ENCODE measurements around the gene APBA2. TPM values are rescaled to one million over a fixed set of nuclear protein-coding genes. Genes with fewer than 3 reads are reported as not detected.

The APBA2 gene
- total RNA-seq, 2 experiments from 2014 or later = not detected

- Histone ChIP-seq H3K36me3 (ENCODE audit: insufficient read depth, low read length) (no peaks in the 10 kb centered on the region), H3K4me1 (ENCODE audit: insufficient read depth, low read length, poor library complexity, severe bottlenecking) (no peaks in the 10 kb centered on the region), H2AFZ (ENCODE audit: low read length) (no peak overlapping the region), H3K4me3 (ENCODE audit: low read depth, low read length, poor library complexity, severe bottlenecking) (no peak overlapping the region), H3K9me2 (ENCODE audit: insufficient read depth, low read length) (no peaks in the 10 kb centered on the region), H3K9me3 (ENCODE audit: low read length) (no peaks in the 10 kb centered on the region), H3K79me2 (ENCODE audit: insufficient read depth, low read depth, low read length) (no peaks in the 10 kb centered on the region), H3K27ac (ENCODE audit: low read depth, low read length, poor library complexity, severe bottlenecking) (no peak overlapping the region), H4K20me1 (ENCODE audit: insufficient read depth, low read length) (no peaks in the 10 kb centered on the region), H3K4me2 (ENCODE audit: low read length) (no peak overlapping the region)
- CTCF ChIA-PET (ENCODE audit: unreplicated experiment) = no interaction called here
- TF ChIP-seq EZH2phosphoT487 (IDR thresholded peaks at IDR 0.05; ENCODE audit: borderline replicate concordance, low read depth, low read length) = no peak
- TF ChIP-seq, protein P1, sequence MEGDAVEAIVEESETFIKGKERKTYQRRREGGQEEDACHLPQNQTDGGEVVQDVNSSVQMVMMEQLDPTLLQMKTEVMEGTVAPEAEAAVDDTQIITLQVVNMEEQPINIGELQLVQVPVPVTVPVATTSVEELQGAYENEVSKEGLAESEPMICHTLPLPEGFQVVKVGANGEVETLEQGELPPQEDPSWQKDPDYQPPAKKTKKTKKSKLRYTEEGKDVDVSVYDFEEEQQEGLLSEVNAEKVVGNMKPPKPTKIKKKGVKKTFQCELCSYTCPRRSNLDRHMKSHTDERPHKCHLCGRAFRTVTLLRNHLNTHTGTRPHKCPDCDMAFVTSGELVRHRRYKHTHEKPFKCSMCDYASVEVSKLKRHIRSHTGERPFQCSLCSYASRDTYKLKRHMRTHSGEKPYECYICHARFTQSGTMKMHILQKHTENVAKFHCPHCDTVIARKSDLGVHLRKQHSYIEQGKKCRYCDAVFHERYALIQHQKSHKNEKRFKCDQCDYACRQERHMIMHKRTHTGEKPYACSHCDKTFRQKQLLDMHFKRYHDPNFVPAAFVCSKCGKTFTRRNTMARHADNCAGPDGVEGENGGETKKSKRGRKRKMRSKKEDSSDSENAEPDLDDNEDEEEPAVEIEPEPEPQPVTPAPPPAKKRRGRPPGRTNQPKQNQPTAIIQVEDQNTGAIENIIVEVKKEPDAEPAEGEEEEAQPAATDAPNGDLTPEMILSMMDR (conservative IDR thresholded peaks at IDR 0.05; ENCODE audit: low read length) = no peak
- POLR2A ChIA-PET = no interaction called here
- no peak for DNase-seq (ENCODE audit: low spot score)
- intact Hi-C loops (cut with micrococcal nuclease; ENCODE audit: unreplicated experiment) = no loop called here
- BruUV-seq (replicated peaks) = no TSS peak
These were observed 180.5 kb downstream of the APBA2 start for GRCh38 chr15:29066310-29066709.

DNA sequence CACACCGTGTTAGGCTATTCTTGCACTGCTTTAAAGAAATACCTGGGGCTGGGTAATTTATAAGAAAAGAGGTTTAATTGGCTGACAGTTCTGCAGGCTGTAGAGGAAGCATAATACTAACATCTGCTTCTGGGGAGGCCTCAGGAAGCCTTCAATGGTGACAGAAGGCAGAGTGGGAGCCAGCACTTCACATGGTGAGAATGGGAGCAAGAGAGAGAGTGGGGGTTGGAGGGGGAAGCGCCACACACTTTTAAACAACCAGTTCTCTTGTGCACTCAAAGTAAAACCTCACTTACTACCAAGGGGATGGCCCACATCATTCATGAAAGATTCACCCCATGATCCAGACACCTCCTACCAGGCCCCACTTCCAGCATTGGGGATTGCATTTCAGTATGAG, 181.1 kb downstream of the APBA2 start:
- Histone ChIP-seq H3K4me2 (ENCODE audit: low read length) (no peak overlapping the region), H3K27ac (ENCODE audit: low read depth, low read length, poor library complexity, severe bottlenecking) (no peak overlapping the region), H4K20me1 (ENCODE audit: insufficient read depth, low read length) (no peaks in the 10 kb centered on the region), H3K9me3 (ENCODE audit: low read length) (no peaks in the 10 kb centered on the region), H3K79me2 (ENCODE audit: insufficient read depth, low read depth, low read length) (no peaks in the 10 kb centered on the region), H3K4me3 (ENCODE audit: low read depth, low read length, poor library complexity, severe bottlenecking) (no peak overlapping the region), H3K4me1 (ENCODE audit: insufficient read depth, low read length, poor library complexity, severe bottlenecking) (no peaks in the 10 kb centered on the region), H2AFZ (ENCODE audit: low read length) (no peak overlapping the region), H3K36me3 (ENCODE audit: insufficient read depth, low read length) (no peaks in the 10 kb centered on the region), H3K9me2 (ENCODE audit: insufficient read depth, low read length) (no peaks in the 10 kb centered on the region)
- TF ChIP-seq EZH2phosphoT487 (IDR thresholded peaks at IDR 0.05; ENCODE audit: borderline replicate concordance, low read depth, low read length) = no peak
- TF ChIP-seq, protein P1 (conservative IDR thresholded peaks at IDR 0.05; ENCODE audit: low read length) = no peak
- no peak for DNase-seq (ENCODE audit: low spot score)
- ChIA-PET CTCF (ENCODE audit: unreplicated experiment) (no interaction called here), POLR2A (no interaction called here)
- BruUV-seq (replicated peaks) = no TSS peak
- intact Hi-C loops (cut with micrococcal nuclease; ENCODE audit: unreplicated experiment) = no loop called here

DNA sequence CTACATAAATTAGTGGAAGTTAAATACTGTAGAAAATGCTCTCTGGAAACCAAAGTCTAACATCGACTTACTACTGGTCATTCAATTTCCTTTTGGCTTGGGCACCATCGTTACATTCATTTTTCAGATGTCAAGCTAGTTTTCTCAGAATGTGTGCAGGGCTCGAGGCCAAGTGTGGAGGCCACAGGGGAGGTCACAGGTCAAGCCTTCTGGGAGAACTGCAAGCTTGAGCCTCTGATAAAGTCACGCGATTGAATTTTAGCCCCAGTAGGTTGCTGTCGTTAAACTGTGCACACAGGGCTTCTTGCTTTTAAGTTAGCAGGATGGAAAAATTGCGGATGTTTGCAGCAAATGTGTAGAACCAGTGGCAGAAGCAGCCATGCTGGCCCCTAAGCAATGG, 182.2 kb downstream of the APBA2 start:
- no peak for DNase-seq (ENCODE audit: low spot score)
- H3K9me2 ChIP-seq (ENCODE audit: insufficient read depth, low read length) = no peaks in the 10 kb centered on the region
- intact Hi-C loops (cut with micrococcal nuclease; ENCODE audit: unreplicated experiment) = no loop called here
- no peak overlapping the region for H3K4me2 ChIP-seq (ENCODE audit: low read length)
- no peaks in the 10 kb centered on the region for H3K36me3 ChIP-seq (ENCODE audit: insufficient read depth, low read length)
- H3K9me3 ChIP-seq (ENCODE audit: low read length) = no peaks in the 10 kb centered on the region
- H3K79me2 ChIP-seq (ENCODE audit: insufficient read depth, low read depth, low read length) = no peaks in the 10 kb centered on the region
- BruUV-seq (replicated peaks) = no TSS peak
- H4K20me1 ChIP-seq (ENCODE audit: insufficient read depth, low read length) = no peaks in the 10 kb centered on the region
- CTCF ChIA-PET (ENCODE audit: unreplicated experiment) = no interaction called here
- no peaks in the 10 kb centered on the region for H3K4me1 ChIP-seq (ENCODE audit: insufficient read depth, low read length, poor library complexity, severe bottlenecking)
- H3K4me3 ChIP-seq (ENCODE audit: low read depth, low read length, poor library complexity, severe bottlenecking) = no peak overlapping the region
- H2AFZ ChIP-seq (ENCODE audit: low read length) = no peak overlapping the region
- POLR2A ChIA-PET = no interaction called here
- H3K27ac ChIP-seq (ENCODE audit: low read depth, low read length, poor library complexity, severe bottlenecking) = no peak overlapping the region
- TF ChIP-seq EZH2phosphoT487 (IDR thresholded peaks at IDR 0.05; ENCODE audit: borderline replicate concordance, low read depth, low read length) = no peak
- TF ChIP-seq, protein P1 (conservative IDR thresholded peaks at IDR 0.05; ENCODE audit: low read length) = no peak

Data from OCI-LY7 (cell line).